H1 (cell line): ENCODE results near the gene MT1H.

ENCODE experiments used
- CHD1 ChIP-seq: IDR thresholded peaks from 2 replicates; pipeline ENCODE4 v1.6.1; 2012; ENCODE audit warnings: low read depth, low read length, improper control_type of control experiment
- CREB1 ChIP-seq: IDR thresholded peaks from 2 replicates; pipeline ENCODE4 v1.6.1; 2012; ENCODE audit warnings: inconsistent platforms
- CTCF ChIP-seq, 3 experiments: IDR thresholded peaks; 1 replicate in 2 of 3; 2 replicates in 1 of 3; pipeline versions ENCODE4 v1.5.1 to v1.6.1; 2011; ENCODE audit warnings: low read length in 3 of 3, mild to moderate bottlenecking in 3 of 3, inconsistent platforms in 2 of 3, low read depth in 1 of 3, moderate library complexity in 1 of 3; ENCODE audit not compliant: insufficient read depth in 1 of 3; ENCODE audit errors: control extremely low read depth in 1 of 3
- EZH2 ChIP-seq: fragments of 200-600 bp; sonication (generic); IDR thresholded peaks from 2 replicates; pipeline ENCODE4 v1.7.1; 2012; ENCODE audit warnings: low read depth, mild to moderate bottlenecking, moderate library complexity, low read length, inconsistent platforms; ENCODE audit not compliant: severe bottlenecking
- MAFK ChIP-seq: IDR thresholded peaks from 2 replicates; pipeline ENCODE4 v1.6.1; 2012; ENCODE audit warnings: low read depth, mild to moderate bottlenecking, improper control_type of control experiment, low read length
- POLR2AphosphoS5 ChIP-seq: IDR thresholded peaks from 2 replicates; pipeline ENCODE4 v1.6.1; 2011; ENCODE audit warnings: low read depth, low read length

DNA sequence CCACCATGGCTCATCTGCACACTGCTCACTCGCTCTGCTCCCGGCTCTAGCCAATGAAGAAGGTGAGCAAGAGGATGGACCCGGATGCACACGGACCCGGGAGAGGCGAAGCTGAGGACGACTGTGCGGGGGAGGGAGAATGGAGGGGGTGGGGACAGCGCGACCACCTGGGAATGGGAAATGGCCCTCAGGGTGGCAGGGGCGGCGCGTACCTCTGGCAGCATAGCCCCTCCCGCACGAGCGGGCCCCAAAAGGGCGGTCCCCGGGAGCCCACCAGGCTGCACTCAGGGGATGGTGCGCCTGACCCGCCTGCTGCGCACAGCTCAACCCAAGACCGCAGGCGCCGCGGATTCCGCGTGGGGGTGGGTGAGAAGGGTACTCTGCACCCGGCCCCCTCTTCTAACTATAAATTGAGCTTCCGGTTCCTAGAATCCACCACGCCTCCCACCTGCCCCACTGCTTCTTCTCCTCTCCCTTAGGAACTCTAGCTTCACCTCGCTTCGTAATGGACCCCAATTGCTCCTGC, 6.1 kb downstream of the MT1H start:
- no peak for TF ChIP-seq POLR2AphosphoS5
- no peak for TF ChIP-seq CHD1
- TF ChIP-seq EZH2 = peak; percentile 10
- no peak for TF ChIP-seq MAFK
- TF ChIP-seq CTCF (IDR thresholded peaks at IDR 0.05; ENCODE audit: control extremely low read depth in 1 of 3, insufficient read depth in 1 of 3, low read depth in 1 of 3, low read length in 3 of 3) = no peak
- TF ChIP-seq CREB1 = no peak
